ENCODE results near the gene FHOD3. TPM values are rescaled to one million over a fixed set of nuclear protein-coding genes. Genes with fewer than 3 reads are reported as not detected.

The FHOD3 gene
- total and polyA plus RNA-seq, 2 of the 4 experiments (the other 2 are of a cell fraction), result 14.6 to 16.0 TPM

DNA sequence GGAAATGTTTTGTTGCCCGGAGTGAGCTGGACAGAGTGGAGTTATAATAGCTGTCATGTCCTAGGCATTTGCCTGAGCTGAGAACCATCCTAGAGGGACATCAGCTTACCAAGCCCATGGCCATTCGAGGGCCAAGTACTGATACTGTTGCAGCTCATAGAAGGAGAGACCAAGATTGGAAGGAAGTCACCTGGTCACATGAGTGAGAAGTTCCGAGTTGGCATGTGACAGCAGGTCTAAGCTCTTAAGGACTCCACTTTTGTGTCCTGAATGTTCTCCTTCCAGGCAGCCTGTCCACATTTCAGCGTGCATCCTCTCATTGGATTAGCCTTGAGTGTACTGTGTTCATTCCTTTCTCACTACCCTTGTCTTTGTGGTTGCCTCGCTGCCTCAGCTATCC, 4.4 kb downstream of the FHOD3 start:
- H2BK20ac ChIP-seq (ENCODE audit: low read depth, low read length), result no peak overlapping the region
- no peak overlapping the region for H3K4ac ChIP-seq (ENCODE audit: low read depth, low read length)
- H2AK9ac ChIP-seq (replicated peaks; ENCODE audit: low read depth, low read length, poor library complexity), result no peak overlapping the region
- in situ Hi-C loops (cut with MboI; ENCODE audit: low sequenced_read_pairs) (no loop called here), intact Hi-C loops (cut with micrococcal nuclease) (no loop called here), dilution Hi-C loops (cut with HindIII; ENCODE audit: low sequenced_read_pairs, unreplicated experiment) (no loop called here)
- no peak overlapping the region for H3K18ac ChIP-seq (ENCODE audit: low read depth, low read length)
- peaks cover 3 to 49% of the 10 kb centered on the region in 2 experiments; a peak in 2 of 4 replicates for H3K79me1 ChIP-seq (ENCODE audit: low read depth in 1 of 2, low read length in 2 of 2)
- no peak overlapping the region for H3K4me3 ChIP-seq (ENCODE audit: insufficient read depth, low read depth, low read length)
- 100% methylated on average over 1 of the region's 5 CpGs; no CpG with 5 or more reads in 1 of the 2 experiments for WGBS, 2 experiments (ENCODE audit: extremely low coverage in 2 of 2, insufficient read length in 1 of 2)
- H4K5ac ChIP-seq (ENCODE audit: low read depth, low read length), result no peak overlapping the region
- H2AK5ac ChIP-seq (ENCODE audit: low read depth, low read length), result peak overlapping the region; percentile 6; the same call in 1 of the 2 replicates
- CTCF ChIA-PET, result no interaction called here
- peaks cover 11% of the 10 kb centered on the region for H3K4me1 ChIP-seq (ENCODE audit: control insufficient read depth, insufficient read depth, low read length)
- H3K9me3 ChIP-seq (ENCODE audit: control insufficient read depth, insufficient read depth, low read length), result no peaks in the 10 kb centered on the region
- H4K91ac ChIP-seq (ENCODE audit: insufficient read depth, low read depth, low read length), result no peak overlapping the region
- no peak overlapping the region for H3K14ac ChIP-seq (replicated peaks; ENCODE audit: low read depth, low read length)
- no peaks in the 10 kb centered on the region for H3K36me3 ChIP-seq (ENCODE audit: control insufficient read depth, insufficient read depth, low read length)
- H2AFZ ChIP-seq (replicated peaks; ENCODE audit: low read length, poor library complexity), result no peak overlapping the region
- no peaks in the 10 kb centered on the region for H4K20me1 ChIP-seq (ENCODE audit: insufficient read depth, low read length)
- H4K8ac ChIP-seq (ENCODE audit: low read depth in 2 of 2, low read length in 2 of 2), result no peak overlapping the region
- no peak for ATAC-seq (ENCODE audit: low read depth)
- TF ChIP-seq RAD21 (IDR thresholded peaks at IDR 0.05; ENCODE audit: low read length) (no peak), RCOR1 (IDR thresholded peaks at IDR 0.05; ENCODE audit: insufficient replicate concordance, low read length) (no peak)
- no peak overlapping the region for H2BK5ac ChIP-seq (ENCODE audit: low read depth, low read length, poor library complexity, severe bottlenecking)
- no peak overlapping the region for H3K23ac ChIP-seq (ENCODE audit: low read depth, low read length)
- no peak overlapping the region for H2BK120ac ChIP-seq (ENCODE audit: low read depth, low read length)
- H3K9me1 ChIP-seq (ENCODE audit: insufficient read depth, low read length), result peaks cover 12% of the 10 kb centered on the region
- no peaks in the 10 kb centered on the region; the same call in 1 of the 2 replicates for H3K27me3 ChIP-seq (ENCODE audit: control insufficient read depth, insufficient read depth, low read length)
- BruUV-seq (replicated peaks), result no TSS peak
- POLR2A ChIA-PET (ENCODE audit: unreplicated experiment), result no interaction called here
- no peak overlapping the region for H3K9ac ChIP-seq (ENCODE audit: low read depth, low read length)
- DNase-seq, result no peak
- H2BK15ac ChIP-seq (ENCODE audit: low read depth, low read length), result no peak overlapping the region
- no peak overlapping the region for H3K4me2 ChIP-seq (ENCODE audit: low read depth, low read length)
- no peak overlapping the region for H3K27ac ChIP-seq (ENCODE audit: insufficient read depth, low read length)
- H3K56ac ChIP-seq (ENCODE audit: extremely low read depth, insufficient read depth, low read length), result no peak overlapping the region

Measured in IMR-90 (cell line).